Activated naive CD4-positive, alpha-beta T cell treated with anti-CD3 and anti-CD28 coated beads, Interleukin-2, amount 50 U/mL, for 24 hours (primary cell): ENCODE data around the gene CALY.
A peak's percentile ranks its signal among the peaks of the same experiment; 100 is the strongest.
"Not testable (repeated sequence)": the region's sequence is repeated elsewhere in the genome, so short reads cannot be mapped to it uniquely, and the experiment has no call there.

Source experiments
- H3K27ac Mint-ChIP-seq: one replicate; pipeline ENCODE4 v1.8.0; 2021; ENCODE audit warnings: mild to moderate bottlenecking, mixed read lengths
- H3K27me3 Mint-ChIP-seq: one replicate; pipeline ENCODE4 v1.8.0; 2021; ENCODE audit warnings: mixed read lengths
- H3K36me3 Mint-ChIP-seq: one replicate; pipeline ENCODE4 v1.8.0; 2021; ENCODE audit warnings: mixed read lengths
- H3K4me1 Mint-ChIP-seq: one replicate; pipeline ENCODE4 v1.8.0; 2021; ENCODE audit warnings: mixed read lengths
- H3K4me3 Mint-ChIP-seq: one replicate; pipeline ENCODE4 v1.8.0; 2021; ENCODE audit warnings: mild to moderate bottlenecking, mixed read lengths
- H3K9me3 Mint-ChIP-seq: one replicate; pipeline ENCODE4 v1.8.0; 2021; ENCODE audit warnings: mixed read lengths

The CALY gene

DNA sequence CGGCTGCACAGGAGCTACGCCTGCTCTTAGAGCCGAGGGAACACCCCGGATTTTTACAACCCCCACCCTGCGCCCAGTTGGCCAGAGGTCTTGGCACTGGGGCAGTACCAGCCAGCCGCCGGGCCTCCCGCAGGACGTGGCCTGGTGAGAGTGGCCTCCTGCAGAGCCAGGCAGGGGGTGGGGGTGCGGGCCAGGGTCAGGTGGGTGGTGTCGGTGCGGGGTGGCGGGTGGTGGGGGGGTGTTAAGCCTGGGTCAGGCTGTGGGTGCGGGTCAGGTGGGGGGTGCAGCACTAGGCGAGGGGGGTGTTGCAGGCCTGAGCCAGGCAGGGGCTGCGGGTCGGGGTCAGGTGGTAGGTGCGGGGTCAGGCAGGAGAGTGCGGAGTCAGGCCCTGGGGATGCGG is 35.8 kb upstream of the CALY start:
- H3K27ac Mint-ChIP-seq = no peak overlapping the region
- peak overlapping the region; percentile 81 for H3K4me3 Mint-ChIP-seq
- H3K36me3 Mint-ChIP-seq = peaks cover 2% of the 10 kb centered on the region
- H3K27me3 Mint-ChIP-seq = no peaks in the 10 kb centered on the region
- H3K4me1 Mint-ChIP-seq = peaks cover 18% of the 10 kb centered on the region
- no peaks in the 10 kb centered on the region for H3K9me3 Mint-ChIP-seq

DNA sequence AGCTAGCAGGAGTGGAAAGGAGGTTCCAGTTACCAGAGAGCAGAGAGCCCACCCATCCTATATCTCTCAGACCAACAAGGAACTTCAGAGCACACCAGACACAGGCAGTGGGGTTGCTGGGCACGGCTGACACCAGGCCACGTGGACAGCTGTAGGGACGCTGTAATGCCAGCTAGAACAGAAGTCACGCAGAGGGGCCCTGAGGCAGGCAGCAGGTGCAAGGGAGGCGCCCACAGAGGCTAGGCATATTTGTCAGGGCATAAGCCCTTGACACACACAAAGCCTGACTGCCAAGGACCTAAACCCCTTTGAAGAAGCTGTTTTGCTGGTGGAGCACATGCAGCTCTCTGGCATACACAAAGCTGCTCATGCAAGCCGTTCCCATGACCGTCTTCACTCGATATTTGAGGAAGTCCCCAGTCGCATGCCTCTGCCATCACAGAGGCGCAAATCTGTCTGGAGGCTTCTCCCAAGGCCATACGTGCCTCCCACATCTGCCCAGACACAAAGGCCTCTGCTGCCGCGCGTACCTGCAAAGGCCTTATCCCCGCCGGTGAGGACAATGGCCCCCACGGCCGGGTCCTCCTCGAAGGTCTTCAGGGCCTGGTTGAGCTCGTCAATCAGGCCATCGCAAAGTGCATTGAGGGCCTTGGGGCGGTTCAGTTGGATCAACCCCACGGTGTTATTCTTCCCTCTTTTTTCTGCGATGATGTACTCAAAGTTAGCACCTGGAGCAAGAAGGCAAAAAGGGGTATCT is 33.5 kb upstream of the CALY start:
- H3K27ac Mint-ChIP-seq = no peak overlapping the region
- H3K4me3 Mint-ChIP-seq = no peak overlapping the region
- H3K9me3 Mint-ChIP-seq = no peaks in the 10 kb centered on the region
- H3K27me3 Mint-ChIP-seq = no peaks in the 10 kb centered on the region
- H3K36me3 Mint-ChIP-seq = peaks cover 2% of the 10 kb centered on the region
- peaks cover 10% of the 10 kb centered on the region for H3K4me1 Mint-ChIP-seq

GRCh38 chr10:133368153-133368552 is 31.5 kb upstream of the CALY start:
- Mint-ChIP-seq H3K9me3 (no peaks in the 10 kb centered on the region), H3K27me3 (no peaks in the 10 kb centered on the region), H3K4me3 (no peak overlapping the region), H3K27ac (no peak overlapping the region), H3K4me1 (peaks cover 7% of the 10 kb centered on the region), H3K36me3 (peaks cover 4% of the 10 kb centered on the region)

DNA sequence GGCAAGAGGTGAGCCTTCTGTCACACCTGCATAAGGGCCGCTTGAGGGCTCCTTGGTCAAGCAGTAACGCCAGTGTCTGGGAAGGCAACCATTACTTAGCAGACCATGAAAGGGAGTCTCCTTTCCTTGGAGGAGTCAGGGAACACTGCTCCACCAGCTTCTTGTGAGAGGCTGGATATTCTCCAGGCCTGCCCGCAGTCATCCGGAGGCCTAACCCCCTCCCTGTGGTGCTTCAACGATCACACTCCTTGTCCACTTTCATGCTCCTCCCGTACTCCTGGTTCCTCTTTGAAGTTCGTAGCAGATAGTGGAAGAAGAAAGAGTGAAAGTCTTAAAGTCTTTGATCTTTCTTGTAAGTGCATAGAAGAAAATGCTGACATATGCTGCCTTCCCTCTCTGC is 30.8 kb upstream of the CALY start:
- H3K4me1 Mint-ChIP-seq, H3K36me3 Mint-ChIP-seq, H3K4me3 Mint-ChIP-seq, H3K27ac Mint-ChIP-seq, H3K27me3 Mint-ChIP-seq, H3K9me3 Mint-ChIP-seq: not testable (repeated sequence)

GRCh38 chr10:133366751-133367150 is 30.1 kb upstream of the CALY start:
- peaks cover 4% of the 10 kb centered on the region for H3K36me3 Mint-ChIP-seq
- no peak overlapping the region for H3K27ac Mint-ChIP-seq
- no peaks in the 10 kb centered on the region for H3K9me3 Mint-ChIP-seq
- H3K4me3 Mint-ChIP-seq = no peak overlapping the region
- no peaks in the 10 kb centered on the region for H3K27me3 Mint-ChIP-seq
- peaks cover 3% of the 10 kb centered on the region for H3K4me1 Mint-ChIP-seq

- no peaks in the 10 kb centered on the region for H3K27me3 Mint-ChIP-seq
- H3K36me3 Mint-ChIP-seq = peaks cover 4% of the 10 kb centered on the region
- no peak overlapping the region for H3K27ac Mint-ChIP-seq
- H3K4me1 Mint-ChIP-seq = peaks cover 3% of the 10 kb centered on the region
- H3K4me3 Mint-ChIP-seq = no peak overlapping the region
- no peaks in the 10 kb centered on the region for H3K9me3 Mint-ChIP-seq
Measured at GRCh38 chr10:133366130-133366478, 29.4 kb upstream of the CALY start.

DNA sequence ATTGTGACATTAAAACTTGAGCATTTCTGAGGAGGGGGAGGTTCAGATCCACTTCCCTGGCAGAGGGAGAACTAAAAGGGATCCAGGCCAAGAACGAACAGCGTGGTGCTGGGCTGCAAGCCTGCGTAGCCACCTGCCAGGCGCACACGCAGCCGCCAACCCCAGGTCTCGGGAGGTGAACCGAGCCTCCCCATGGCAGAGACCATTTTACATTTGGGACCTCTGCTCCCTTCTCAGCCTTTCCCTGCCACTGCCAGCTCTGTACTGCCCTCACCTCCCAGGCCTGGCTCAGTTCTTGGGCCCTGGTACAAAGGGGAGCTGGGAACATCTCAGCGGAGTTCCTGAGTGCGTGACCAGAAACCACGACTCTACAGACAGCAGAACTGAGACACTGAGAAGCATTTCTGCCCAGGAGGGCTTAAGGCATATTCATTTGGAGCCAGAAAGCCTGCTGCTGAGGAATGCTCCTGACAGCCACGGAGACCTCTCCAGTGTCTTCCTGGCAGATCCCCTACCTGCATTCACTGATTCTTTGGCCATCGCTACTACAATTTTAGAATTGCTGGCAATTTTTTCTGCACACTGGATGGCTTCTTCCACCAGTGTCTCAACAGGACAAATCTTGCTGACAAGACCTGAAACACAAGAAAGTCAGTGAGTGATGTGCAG is 28.9 kb upstream of the CALY start:
- Mint-ChIP-seq H3K4me1 (peaks cover 3% of the 10 kb centered on the region), H3K27ac (peak overlapping the region; percentile 18), H3K4me3 (no peak overlapping the region), H3K9me3 (no peaks in the 10 kb centered on the region), H3K27me3 (no peaks in the 10 kb centered on the region), H3K36me3 (peaks cover 4% of the 10 kb centered on the region)

GRCh38 chr10:133364645-133365431 is 28.1 kb upstream of the CALY start:
- peaks cover 4% of the 10 kb centered on the region for H3K36me3 Mint-ChIP-seq
- peaks cover 3% of the 10 kb centered on the region for H3K4me1 Mint-ChIP-seq

DNA sequence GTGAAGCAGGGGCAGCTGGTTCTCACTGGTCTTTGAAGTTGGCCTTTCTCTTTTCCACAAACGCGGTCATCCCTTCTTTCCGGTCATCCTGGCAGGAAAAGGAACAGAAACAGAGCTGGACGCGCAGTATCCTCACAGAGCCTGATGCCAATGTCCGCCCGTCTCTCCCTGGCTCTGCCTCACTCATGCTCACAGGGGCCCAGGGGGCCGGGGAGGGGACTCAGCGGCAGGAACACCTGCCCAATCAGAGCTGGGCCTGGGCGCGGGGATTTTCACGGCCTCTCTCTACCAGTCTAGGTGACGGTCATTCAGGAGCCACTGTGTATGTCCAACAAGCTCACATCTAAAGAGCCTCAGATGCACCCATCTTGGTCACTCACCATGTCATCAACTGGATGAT is 26.1 kb upstream of the CALY start:
- Mint-ChIP-seq H3K9me3 (no peaks in the 10 kb centered on the region), H3K27ac (no peak overlapping the region), H3K36me3 (peaks cover 2% of the 10 kb centered on the region), H3K4me1 (no peaks in the 10 kb centered on the region), H3K27me3 (no peaks in the 10 kb centered on the region), H3K4me3 (no peak overlapping the region)

More at GRCh38 chr10:133364645-133365431, 28.1 kb upstream of the CALY start:
- no peak overlapping the region for H3K4me3 Mint-ChIP-seq
- H3K27ac Mint-ChIP-seq = peak overlapping the region; percentile 18
- no peaks in the 10 kb centered on the region for H3K27me3 Mint-ChIP-seq
- H3K9me3 Mint-ChIP-seq = no peaks in the 10 kb centered on the region

DNA sequence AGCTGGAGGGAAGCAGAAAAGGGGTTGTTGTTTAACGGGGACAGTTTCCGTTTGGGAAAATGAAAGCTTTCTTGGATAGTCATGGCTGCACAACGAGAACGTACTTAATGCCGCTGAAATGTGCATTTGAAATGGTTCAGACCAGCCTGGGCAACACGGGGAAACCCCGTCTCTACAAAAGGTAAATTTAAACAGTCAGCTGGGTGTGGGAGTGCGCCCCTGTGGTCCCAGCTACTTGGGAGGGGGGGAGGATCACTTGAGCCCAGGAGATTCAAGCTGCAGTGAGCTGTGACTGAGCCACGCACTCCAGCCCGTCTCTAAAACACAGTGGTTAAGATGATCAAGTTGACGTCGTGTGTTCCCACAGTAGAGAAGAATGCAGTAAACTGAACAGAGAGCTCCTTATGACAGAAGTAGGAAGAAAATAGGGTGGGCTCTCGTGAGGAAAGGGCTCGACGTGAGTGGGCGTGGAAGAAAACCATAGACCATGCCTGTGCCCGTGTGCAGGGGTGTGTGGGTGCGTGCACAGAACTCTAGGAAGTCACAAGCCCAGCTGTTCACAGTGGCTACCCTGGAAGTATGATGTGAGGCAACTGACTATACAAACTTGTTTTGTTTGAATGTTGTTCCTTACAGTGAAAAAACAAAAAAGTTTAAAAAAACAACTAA is 25.2 kb upstream of the CALY start:
- H3K27me3 Mint-ChIP-seq = no peaks in the 10 kb centered on the region
- H3K4me3 Mint-ChIP-seq = no peak overlapping the region

GRCh38 chr10:133361227-133361626 is 24.5 kb upstream of the CALY start:
- Mint-ChIP-seq H3K27me3 (no peaks in the 10 kb centered on the region), H3K9me3 (no peaks in the 10 kb centered on the region), H3K27ac (no peak overlapping the region), H3K4me3 (no peak overlapping the region), H3K4me1 (no peaks in the 10 kb centered on the region), H3K36me3 (peaks cover 2% of the 10 kb centered on the region)

More for the DNA sequence above, 25.2 kb upstream of the CALY start:
- Mint-ChIP-seq H3K4me1 (no peaks in the 10 kb centered on the region), H3K36me3 (peaks cover 2% of the 10 kb centered on the region), H3K27ac (no peak overlapping the region), H3K9me3 (no peaks in the 10 kb centered on the region)

DNA sequence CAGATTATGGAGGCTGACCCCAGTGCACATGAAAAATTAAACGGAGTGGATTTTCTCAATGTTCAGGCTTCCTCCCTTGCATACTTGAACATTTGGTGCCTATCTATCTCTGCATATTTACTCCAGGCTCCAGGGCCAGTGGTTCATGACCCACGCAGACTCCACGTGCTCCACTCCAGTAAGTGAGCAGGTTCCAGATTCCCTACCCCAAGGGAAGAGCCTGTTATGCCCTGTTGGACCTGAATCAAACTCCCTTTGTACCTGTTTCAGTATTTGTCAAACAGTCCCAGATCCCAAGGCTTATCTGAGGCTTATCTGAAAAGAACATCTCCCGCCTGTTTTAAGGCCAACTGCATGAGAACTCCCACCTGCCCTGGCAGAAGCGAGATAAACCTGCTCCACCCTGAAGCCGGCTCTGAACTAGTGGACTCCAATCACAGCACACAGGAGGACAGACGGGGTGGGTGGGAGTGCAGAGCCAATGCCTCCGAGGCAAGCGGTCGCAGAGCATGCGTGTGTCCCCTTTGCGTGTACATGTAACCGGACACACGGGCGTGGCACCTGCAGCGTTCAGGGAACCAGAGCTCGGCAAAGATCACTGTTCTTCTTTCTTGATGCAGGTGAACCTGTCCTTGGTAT is 23.4 kb upstream of the CALY start:
- no peaks in the 10 kb centered on the region for H3K27me3 Mint-ChIP-seq
- H3K27ac Mint-ChIP-seq = no peak overlapping the region
- no peak overlapping the region for H3K4me3 Mint-ChIP-seq
- peaks cover 2% of the 10 kb centered on the region for H3K36me3 Mint-ChIP-seq
- no peaks in the 10 kb centered on the region for H3K9me3 Mint-ChIP-seq
- H3K4me1 Mint-ChIP-seq = no peaks in the 10 kb centered on the region

GRCh38 chr10:133359554-133359971 is 22.9 kb upstream of the CALY start:
- Mint-ChIP-seq H3K27ac (no peak overlapping the region), H3K4me1 (no peaks in the 10 kb centered on the region), H3K36me3 (no peaks in the 10 kb centered on the region), H3K4me3 (no peak overlapping the region), H3K9me3 (no peaks in the 10 kb centered on the region), H3K27me3 (no peaks in the 10 kb centered on the region)

DNA sequence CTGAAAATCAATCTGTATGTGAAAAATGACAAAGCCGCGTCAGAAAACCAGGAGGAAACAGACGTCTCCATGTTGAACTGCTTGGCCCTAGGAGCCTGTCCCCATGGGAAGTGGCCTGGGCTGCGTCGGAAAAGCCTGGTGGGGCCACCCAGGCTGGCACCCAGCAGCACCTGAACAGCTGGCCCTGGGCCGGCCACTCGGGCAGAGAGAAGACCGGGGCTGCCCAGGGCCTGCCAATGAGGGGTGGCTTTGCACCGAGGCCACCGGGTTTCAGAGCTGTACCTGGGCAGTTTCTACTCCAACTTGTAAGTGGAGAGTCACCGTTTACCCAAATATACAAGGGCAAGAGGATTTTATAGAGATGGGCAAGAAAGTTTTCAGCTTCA is 22.2 kb upstream of the CALY start:
- Mint-ChIP-seq H3K4me1 (no peaks in the 10 kb centered on the region), H3K4me3 (peak overlapping the region; percentile 15), H3K36me3 (no peaks in the 10 kb centered on the region), H3K27ac (no peak overlapping the region), H3K9me3 (no peaks in the 10 kb centered on the region), H3K27me3 (no peaks in the 10 kb centered on the region)

- H3K27ac Mint-ChIP-seq = no peak overlapping the region
- H3K27me3 Mint-ChIP-seq = no peaks in the 10 kb centered on the region
- no peaks in the 10 kb centered on the region for H3K36me3 Mint-ChIP-seq
Measured at GRCh38 chr10:133358162-133358924, 21.6 kb upstream of the CALY start.

More at GRCh38 chr10:133358162-133358924, 21.6 kb upstream of the CALY start:
- no peaks in the 10 kb centered on the region for H3K4me1 Mint-ChIP-seq
- H3K9me3 Mint-ChIP-seq = no peaks in the 10 kb centered on the region
- H3K4me3 Mint-ChIP-seq = peak overlapping the region; percentile 15
